WTC11 (cell line): ENCODE results near the gene PSMD5.

ENCODE experiments used
- ATF2 ChIP-seq: sonication (generic); formaldehyde crosslinking; IDR thresholded peaks from 2 replicates; pipeline ENCODE4 v1.8.1; 2022; ENCODE audit warnings: low read depth, missing genetic modification reagents, borderline replicate concordance
- ATF3 ChIP-seq: sonication (generic); formaldehyde crosslinking; conservative IDR thresholded peaks from 2 replicates; pipeline ENCODE4 v1.8.1; 2022; ENCODE audit warnings: mild to moderate bottlenecking, missing genetic modification reagents
- ATF6 ChIP-seq: sonication (generic); formaldehyde crosslinking; IDR thresholded peaks from 2 replicates; pipeline ENCODE4 v1.8.1; 2023; ENCODE audit warnings: mild to moderate bottlenecking, missing genetic modification reagents
- CTCF ChIP-seq: fragments of 200-600 bp; IDR thresholded peaks from 2 replicates; pipeline ENCODE4 v1.8.0; 2022; ENCODE audit warnings: antibody characterized with exemption
- IRF1 ChIP-seq: sonication (generic); formaldehyde crosslinking; IDR thresholded peaks from 2 replicates; pipeline ENCODE4 v1.8.0; 2023; ENCODE audit warnings: missing genetic modification reagents
- NR2C2 ChIP-seq: sonication (generic); formaldehyde crosslinking; IDR thresholded peaks from 2 replicates; pipeline ENCODE4 v1.8.0; 2022; ENCODE audit warnings: mild to moderate bottlenecking, missing genetic modification reagents
- SP1 ChIP-seq: sonication (generic); formaldehyde crosslinking; conservative IDR thresholded peaks from 2 replicates; pipeline ENCODE4 v1.8.1; 2022; ENCODE audit warnings: missing genetic modification reagents
- ZNF263 ChIP-seq: sonication (generic); formaldehyde crosslinking; IDR thresholded peaks from 2 replicates; pipeline ENCODE4 v1.8.1; 2022; ENCODE audit warnings: low read depth, mild to moderate bottlenecking, moderate library complexity, missing genetic modification reagents

GRCh38 chr9:120891245-120891883, 48.6 kb upstream of the PSMD5 start:
- TF ChIP-seq SP1 (no peak), ATF6 (no peak), CTCF (no peak), IRF1 (CRISPR knock-in tag) (no peak), ZNF263 (CRISPR knock-in tag) (no peak), NR2C2 (CRISPR knock-in tag) (no peak), ATF2 (CRISPR knock-in tag) (no peak), ATF3 (CRISPR knock-in tag) (no peak)
